ENCODE data around the gene ITPR1.

The ITPR1 gene

GRCh38 chr3:4684976-4685375 is 191.8 kb downstream of the ITPR1 start:
- Histone ChIP-seq H3K9me3 (ENCODE audit: insufficient read depth, low read depth, low read length) (no peaks in the 10 kb centered on the region), H3K27me3 (ENCODE audit: insufficient read depth, low read length) (no peaks in the 10 kb centered on the region), H3K4me3 (ENCODE audit: low read length) (no peak overlapping the region), H3K36me3 (ENCODE audit: insufficient read depth, low read length) (no peaks in the 10 kb centered on the region), H3K27ac (ENCODE audit: low read depth, low read length) (no peak overlapping the region), H3K4me1 (ENCODE audit: insufficient read depth, low read length) (0 out of 2 replicates have a peak, but pooled peaks cover 3% of the 10 kb centered on the region), H3K9ac (ENCODE audit: low read depth, low read length) (no peak overlapping the region)
- WGBS, result 88% methylated on average over 10 of the region's 10 CpGs

GRCh38 chr3:4685673-4686345 is 192.7 kb downstream of the ITPR1 start:
- Histone ChIP-seq H3K4me3 (ENCODE audit: low read length) (no peak overlapping the region), H3K9ac (ENCODE audit: low read depth, low read length) (no peak overlapping the region), H3K9me3 (ENCODE audit: insufficient read depth, low read depth, low read length) (0 out of 2 replicates have a peak, but pooled peaks cover 2% of the 10 kb centered on the region), H3K27me3 (ENCODE audit: insufficient read depth, low read length) (no peaks in the 10 kb centered on the region), H3K27ac (ENCODE audit: low read depth, low read length) (no peak overlapping the region), H3K4me1 (ENCODE audit: insufficient read depth, low read length) (0 out of 2 replicates have a peak, but pooled peaks cover 1% of the 10 kb centered on the region), H3K36me3 (ENCODE audit: insufficient read depth, low read length) (no peaks in the 10 kb centered on the region)
- 82% methylated on average over 9 of the region's 10 CpGs for WGBS

- 0 out of 2 replicates have a peak, but pooled peaks cover 2% of the 10 kb centered on the region for H3K9me3 ChIP-seq (ENCODE audit: insufficient read depth, low read depth, low read length)
- H3K27me3 ChIP-seq (ENCODE audit: insufficient read depth, low read length), result no peaks in the 10 kb centered on the region
- H3K27ac ChIP-seq (ENCODE audit: low read depth, low read length), result no peak overlapping the region
- no peak overlapping the region for H3K9ac ChIP-seq (ENCODE audit: low read depth, low read length)
- H3K4me3 ChIP-seq (ENCODE audit: low read length), result no peak overlapping the region
- WGBS, result 89% methylated on average over 4 of the region's 4 CpGs
- H3K4me1 ChIP-seq (ENCODE audit: insufficient read depth, low read length), result no peaks in the 10 kb centered on the region
- no peaks in the 10 kb centered on the region for H3K36me3 ChIP-seq (ENCODE audit: insufficient read depth, low read length)
Observed at GRCh38 chr3:4686619-4687018, 193.5 kb downstream of the ITPR1 start.

- H3K9ac ChIP-seq (ENCODE audit: low read depth, low read length), result no peak overlapping the region
- no peaks in the 10 kb centered on the region for H3K27me3 ChIP-seq (ENCODE audit: insufficient read depth, low read length)
- no peak overlapping the region for H3K4me3 ChIP-seq (ENCODE audit: low read length)
- WGBS, result 80% methylated on average over 4 of the region's 4 CpGs
- 0 out of 2 replicates have a peak, but pooled peaks cover 2% of the 10 kb centered on the region for H3K9me3 ChIP-seq (ENCODE audit: insufficient read depth, low read depth, low read length)
- H3K27ac ChIP-seq (ENCODE audit: low read depth, low read length), result no peak overlapping the region
- H3K36me3 ChIP-seq (ENCODE audit: insufficient read depth, low read length), result no peaks in the 10 kb centered on the region
- no peaks in the 10 kb centered on the region for H3K4me1 ChIP-seq (ENCODE audit: insufficient read depth, low read length)
Observed at GRCh38 chr3:4687167-4687566, 194.0 kb downstream of the ITPR1 start.

- H3K9ac ChIP-seq (ENCODE audit: low read depth, low read length), result no peak overlapping the region
- H3K36me3 ChIP-seq (ENCODE audit: insufficient read depth, low read length), result no peaks in the 10 kb centered on the region
- H3K4me1 ChIP-seq (ENCODE audit: insufficient read depth, low read length), result no peaks in the 10 kb centered on the region
- H3K27me3 ChIP-seq (ENCODE audit: insufficient read depth, low read length), result no peaks in the 10 kb centered on the region
- H3K9me3 ChIP-seq (ENCODE audit: insufficient read depth, low read depth, low read length), result 0 out of 2 replicates have a peak, but pooled peaks cover 2% of the 10 kb centered on the region
- WGBS, result 70% methylated on average over 4 of the region's 5 CpGs
- no peak overlapping the region for H3K4me3 ChIP-seq (ENCODE audit: low read length)
- H3K27ac ChIP-seq (ENCODE audit: low read depth, low read length), result no peak overlapping the region
Observed at GRCh38 chr3:4687596-4687995, 194.4 kb downstream of the ITPR1 start.

GRCh38 chr3:4688411-4688810 is 195.3 kb downstream of the ITPR1 start:
- H3K9me3 ChIP-seq (ENCODE audit: insufficient read depth, low read depth, low read length), result 0 out of 2 replicates have a peak, but pooled peaks cover 2% of the 10 kb centered on the region
- H3K9ac ChIP-seq (ENCODE audit: low read depth, low read length), result no peak overlapping the region
- no peaks in the 10 kb centered on the region for H3K27me3 ChIP-seq (ENCODE audit: insufficient read depth, low read length)
- WGBS, result 95% methylated on average over 4 of the region's 4 CpGs
- no peak overlapping the region for H3K4me3 ChIP-seq (ENCODE audit: low read length)
- H3K36me3 ChIP-seq (ENCODE audit: insufficient read depth, low read length), result no peaks in the 10 kb centered on the region
- H3K27ac ChIP-seq (ENCODE audit: low read depth, low read length), result no peak overlapping the region
- H3K4me1 ChIP-seq (ENCODE audit: insufficient read depth, low read length), result no peaks in the 10 kb centered on the region

GRCh38 chr3:4689021-4689420 is 195.9 kb downstream of the ITPR1 start:
- Histone ChIP-seq H3K4me1 (ENCODE audit: insufficient read depth, low read length) (no peaks in the 10 kb centered on the region), H3K27ac (ENCODE audit: low read depth, low read length) (no peak overlapping the region), H3K4me3 (ENCODE audit: low read length) (no peak overlapping the region), H3K9ac (ENCODE audit: low read depth, low read length) (no peak overlapping the region), H3K9me3 (ENCODE audit: insufficient read depth, low read depth, low read length) (0 out of 2 replicates have a peak, but pooled peaks cover 2% of the 10 kb centered on the region), H3K36me3 (ENCODE audit: insufficient read depth, low read length) (no peaks in the 10 kb centered on the region), H3K27me3 (ENCODE audit: insufficient read depth, low read length) (no peaks in the 10 kb centered on the region)

- H3K27ac ChIP-seq (ENCODE audit: low read depth, low read length), result no peak overlapping the region
- no peaks in the 10 kb centered on the region for H3K36me3 ChIP-seq (ENCODE audit: insufficient read depth, low read length)
- H3K9ac ChIP-seq (ENCODE audit: low read depth, low read length), result no peak overlapping the region
- H3K9me3 ChIP-seq (ENCODE audit: insufficient read depth, low read depth, low read length), result 0 out of 2 replicates have a peak, but pooled peaks cover 2% of the 10 kb centered on the region
- WGBS, result 100% methylated on average over 1 of the region's 1 CpG
- no peaks in the 10 kb centered on the region for H3K27me3 ChIP-seq (ENCODE audit: insufficient read depth, low read length)
- no peak overlapping the region for H3K4me3 ChIP-seq (ENCODE audit: low read length)
- no peaks in the 10 kb centered on the region for H3K4me1 ChIP-seq (ENCODE audit: insufficient read depth, low read length)
Observed at GRCh38 chr3:4690277-4690676, 197.1 kb downstream of the ITPR1 start.

- H3K4me1 ChIP-seq (ENCODE audit: insufficient read depth, low read length), result 0 out of 2 replicates have a peak, but pooled peaks cover 6% of the 10 kb centered on the region
- no peaks in the 10 kb centered on the region for H3K36me3 ChIP-seq (ENCODE audit: insufficient read depth, low read length)
- H3K27ac ChIP-seq (ENCODE audit: low read depth, low read length), result no peak overlapping the region
- no peak overlapping the region for H3K4me3 ChIP-seq (ENCODE audit: low read length)
- H3K9me3 ChIP-seq (ENCODE audit: insufficient read depth, low read depth, low read length), result 0 out of 2 replicates have a peak, but pooled peaks cover 2% of the 10 kb centered on the region
- H3K9ac ChIP-seq (ENCODE audit: low read depth, low read length), result no peak overlapping the region
- 93% methylated on average over 13 of the region's 13 CpGs for WGBS
- H3K27me3 ChIP-seq (ENCODE audit: insufficient read depth, low read length), result no peaks in the 10 kb centered on the region
Observed at GRCh38 chr3:4693620-4694019, 200.5 kb downstream of the ITPR1 start.

- Histone ChIP-seq H3K9me3 (ENCODE audit: insufficient read depth, low read depth, low read length) (no peaks in the 10 kb centered on the region), H3K4me3 (ENCODE audit: low read length) (no peak overlapping the region), H3K36me3 (ENCODE audit: insufficient read depth, low read length) (no peaks in the 10 kb centered on the region), H3K9ac (ENCODE audit: low read depth, low read length) (no peak overlapping the region), H3K4me1 (ENCODE audit: insufficient read depth, low read length) (0 out of 2 replicates have a peak, but pooled peaks cover 6% of the 10 kb centered on the region), H3K27me3 (ENCODE audit: insufficient read depth, low read length) (no peaks in the 10 kb centered on the region), H3K27ac (ENCODE audit: low read depth, low read length) (no peak overlapping the region)
- 95% methylated on average over 2 of the region's 2 CpGs for WGBS
Observed at GRCh38 chr3:4695846-4696245, 202.7 kb downstream of the ITPR1 start.

- H3K4me3 ChIP-seq (ENCODE audit: low read length), result no peak overlapping the region
- no peak overlapping the region for H3K9ac ChIP-seq (ENCODE audit: low read depth, low read length)
- WGBS, result 67% methylated on average over 3 of the region's 4 CpGs
- no peaks in the 10 kb centered on the region for H3K36me3 ChIP-seq (ENCODE audit: insufficient read depth, low read length)
- no peaks in the 10 kb centered on the region for H3K9me3 ChIP-seq (ENCODE audit: insufficient read depth, low read depth, low read length)
- H3K27me3 ChIP-seq (ENCODE audit: insufficient read depth, low read length), result no peaks in the 10 kb centered on the region
- no peak overlapping the region for H3K27ac ChIP-seq (ENCODE audit: low read depth, low read length)
- H3K4me1 ChIP-seq (ENCODE audit: insufficient read depth, low read length), result 0 out of 2 replicates have a peak, but pooled peaks cover 6% of the 10 kb centered on the region
Observed at GRCh38 chr3:4696266-4696665, 203.1 kb downstream of the ITPR1 start.

Data from HUES64 (cell line).